HepG2 (cell line): Measurements from ENCODE around the gene CCNG1. TPM values are rescaled to one million over a fixed set of nuclear protein-coding genes. Genes with fewer than 3 reads are reported as not detected.

Source experiments
- ARNT ChIP-seq: fragments of 450-650 bp; IDR thresholded peaks from 2 replicates; pipeline ENCODE4 v1.6.1; 2017
- BORCS8-MEF2B ChIP-seq: sonication (generic); formaldehyde crosslinking; IDR thresholded peaks from 2 replicates; pipeline ENCODE4 v1.8.0; 2022; ENCODE audit warnings: mild to moderate bottlenecking, missing genetic modification reagents
- CBX2 ChIP-seq, 2 experiments: fragments of 200-600 bp in 1 of 2; sonication (generic); formaldehyde crosslinking in 1 of 2; IDR thresholded peaks; 2 replicates each; pipeline versions ENCODE4 v1.7.0 to v1.8.1; 2018 to 2022; ENCODE audit warnings: low read depth in 2 of 2, low read length in 1 of 2, mild to moderate bottlenecking in 1 of 2, missing genetic modification reagents in 1 of 2
- DNMT1 ChIP-seq: sonication (generic); formaldehyde crosslinking; IDR thresholded peaks from 2 replicates; pipeline ENCODE4 v1.5.1; 2020; ENCODE audit warnings: mild to moderate bottlenecking, missing genetic modification reagents
- MAFG ChIP-seq: sonication (generic); formaldehyde crosslinking; IDR thresholded peaks from 2 replicates; pipeline ENCODE4 v1.5.1; 2020; ENCODE audit warnings: mild to moderate bottlenecking, missing genetic modification reagents
- NFATC3 ChIP-seq: sonication (generic); formaldehyde crosslinking; IDR thresholded peaks from 2 replicates; pipeline ENCODE4 v1.5.1; 2020; ENCODE audit warnings: mild to moderate bottlenecking, missing genetic modification reagents
- NFE2L2 ChIP-seq: fragments of 150-350 bp; IDR thresholded peaks from 2 replicates; pipeline ENCODE4 v1.6.1; 2014; ENCODE audit warnings: low read length
- POLR2AphosphoS2 ChIP-seq: IDR thresholded peaks from 2 replicates; pipeline ENCODE4 v1.6.1; 2011; ENCODE audit warnings: low read depth, low read length, improper control_type of control experiment
- RBM22 ChIP-seq: fragments of 200-400 bp; formaldehyde crosslinking; optimal IDR thresholded peaks from 2 replicates; pipeline ENCODE3; 2017; ENCODE audit warnings: mild to moderate bottlenecking, low read length, moderate library complexity
- ZNF260 ChIP-seq: sonication (generic); formaldehyde crosslinking; IDR thresholded peaks from 2 replicates; pipeline ENCODE4 v1.4.0; 2020; ENCODE audit warnings: missing genetic modification reagents, low read depth, mild to moderate bottlenecking, borderline replicate concordance
- ZNF276 ChIP-seq: sonication (generic); formaldehyde crosslinking; IDR thresholded peaks from 2 replicates; pipeline ENCODE4 v1.4.0; 2020; ENCODE audit warnings: mild to moderate bottlenecking, low read depth, missing genetic modification reagents
- ZNF552 ChIP-seq: sonication (generic); formaldehyde crosslinking; IDR thresholded peaks from 2 replicates; pipeline ENCODE4 v1.9.0; 2022; ENCODE audit warnings: missing genetic modification reagents, mild to moderate bottlenecking, borderline replicate concordance
- ZNF569 ChIP-seq: sonication (generic); formaldehyde crosslinking; IDR thresholded peaks from 2 replicates; pipeline ENCODE4 v1.5.0; 2020; ENCODE audit warnings: mild to moderate bottlenecking, missing genetic modification reagents, moderate library complexity, borderline replicate concordance
- ZSCAN29 ChIP-seq: sonication (generic); formaldehyde crosslinking; conservative IDR thresholded peaks from 2 replicates; pipeline ENCODE4 v1.4.0; 2020; ENCODE audit warnings: mild to moderate bottlenecking, missing genetic modification reagents
- polyA plus RNA-seq, 8 experiments: library from polyadenylated mRNA; depleted of rRNA in 3 of 8; stranded (reverse) in 7 of 8; unstranded in 1 of 8; fragments of >200 nt; fragmentation: Illumina TruSeq in 4 of 8; extraction: Trizol in 4 of 8; gene quantifications; 2 replicates each; pipeline versions ENCODE4 v1.2.1 to v1.2.3, GENCODE V29; 2011 to 2016; ENCODE audit warnings: low read depth in 4 of 8, missing spikeins in 1 of 8, mixed read lengths in 1 of 8; ENCODE audit not compliant: insufficient read depth in 1 of 8
- total RNA-seq, 5 experiments: library from RNA; depleted of rRNA; stranded (reverse); fragments of >200 nt; fragmentation: Illumina TruSeq; extraction: Trizol; gene quantifications; 2 replicates each; pipeline ENCODE4 v1.2.3, GENCODE V29; 2016; ENCODE audit warnings: low read depth in 1 of 5
- TF ChIP-seq, protein P1 (sequence below): sonication (generic); formaldehyde crosslinking; IDR thresholded peaks from 2 replicates; pipeline ENCODE4 v1.8.0; 2022; ENCODE audit warnings: mild to moderate bottlenecking, missing genetic modification reagents, moderate library complexity
- TF ChIP-seq, protein P2 (sequence below): sonication (generic); formaldehyde crosslinking; IDR thresholded peaks from 2 replicates; pipeline ENCODE4 v1.4.0; 2020; ENCODE audit warnings: mild to moderate bottlenecking, missing genetic modification reagents
- TF ChIP-seq, protein P3 (sequence below): sonication (generic); formaldehyde crosslinking; conservative IDR thresholded peaks from 2 replicates; pipeline ENCODE4 v1.8.0; 2022; ENCODE audit warnings: missing genetic modification reagents

Gene CCNG1
- total and polyA plus RNA-seq, 2 of the 13 experiments (the other 11 are each of a cell fraction or from before 2014, with no cell fraction given): 181 to 353 TPM

DNA sequence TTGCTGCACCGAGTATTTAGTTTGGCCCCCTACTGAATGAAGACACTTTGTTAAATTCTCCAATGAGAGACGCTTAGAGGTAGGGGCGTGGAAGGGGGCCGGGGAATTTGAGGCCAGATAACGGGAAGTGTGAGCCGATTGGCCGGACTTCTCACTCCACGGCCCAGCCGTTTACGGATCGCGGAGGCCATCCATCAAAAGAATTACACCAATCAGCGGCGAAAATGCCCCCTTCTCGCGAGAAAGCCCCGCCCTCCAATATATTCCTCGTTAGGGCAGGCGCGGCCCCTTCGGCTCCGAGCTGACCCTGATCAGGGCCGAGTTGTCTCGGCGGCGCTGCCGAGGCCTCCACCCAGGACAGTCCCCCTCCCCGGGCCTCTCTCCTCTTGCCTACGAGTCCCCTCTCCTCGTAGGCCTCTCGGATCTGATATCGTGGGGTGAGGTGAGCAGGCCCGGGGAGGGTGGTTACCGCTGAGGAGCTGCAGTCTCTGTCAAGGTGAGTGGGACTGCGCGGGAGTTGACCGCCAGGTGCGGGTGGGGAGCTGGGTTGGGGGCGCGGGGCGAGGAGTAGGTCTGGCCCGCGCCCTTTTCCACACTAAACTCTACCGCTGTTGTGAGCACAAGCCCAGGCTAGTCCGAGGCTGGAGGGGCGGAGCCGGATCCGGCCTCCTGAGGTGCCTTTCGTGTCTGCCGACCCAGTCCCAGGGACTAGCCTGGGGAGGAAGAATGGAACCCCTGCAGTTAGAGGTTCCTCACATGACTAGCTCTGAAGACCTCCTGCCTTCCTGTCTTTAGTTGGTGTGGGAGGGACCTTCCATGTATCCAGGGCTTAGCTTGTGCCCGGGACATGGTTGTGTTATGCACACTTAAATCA, at the start of gene CCNG1 (continued):
- TF ChIP-seq, protein P1, sequence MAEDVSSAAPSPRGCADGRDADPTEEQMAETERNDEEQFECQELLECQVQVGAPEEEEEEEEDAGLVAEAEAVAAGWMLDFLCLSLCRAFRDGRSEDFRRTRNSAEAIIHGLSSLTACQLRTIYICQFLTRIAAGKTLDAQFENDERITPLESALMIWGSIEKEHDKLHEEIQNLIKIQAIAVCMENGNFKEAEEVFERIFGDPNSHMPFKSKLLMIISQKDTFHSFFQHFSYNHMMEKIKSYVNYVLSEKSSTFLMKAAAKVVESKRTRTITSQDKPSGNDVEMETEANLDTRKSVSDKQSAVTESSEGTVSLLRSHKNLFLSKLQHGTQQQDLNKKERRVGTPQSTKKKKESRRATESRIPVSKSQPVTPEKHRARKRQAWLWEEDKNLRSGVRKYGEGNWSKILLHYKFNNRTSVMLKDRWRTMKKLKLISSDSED (CRISPR knock-in tag): no peak
- TF ChIP-seq ZNF276 (CRISPR knock-in tag): peak; percentile 58; the same call in 1 of the 2 replicates
- TF ChIP-seq ZNF569 (CRISPR knock-in tag): no peak
- TF ChIP-seq, protein P2, sequence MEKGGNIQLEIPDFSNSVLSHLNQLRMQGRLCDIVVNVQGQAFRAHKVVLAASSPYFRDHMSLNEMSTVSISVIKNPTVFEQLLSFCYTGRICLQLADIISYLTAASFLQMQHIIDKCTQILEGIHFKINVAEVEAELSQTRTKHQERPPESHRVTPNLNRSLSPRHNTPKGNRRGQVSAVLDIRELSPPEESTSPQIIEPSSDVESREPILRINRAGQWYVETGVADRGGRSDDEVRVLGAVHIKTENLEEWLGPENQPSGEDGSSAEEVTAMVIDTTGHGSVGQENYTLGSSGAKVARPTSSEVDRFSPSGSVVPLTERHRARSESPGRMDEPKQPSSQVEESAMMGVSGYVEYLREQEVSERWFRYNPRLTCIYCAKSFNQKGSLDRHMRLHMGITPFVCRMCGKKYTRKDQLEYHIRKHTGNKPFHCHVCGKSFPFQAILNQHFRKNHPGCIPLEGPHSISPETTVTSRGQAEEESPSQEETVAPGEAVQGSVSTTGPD (CRISPR knock-in tag): no peak
- no peak for TF ChIP-seq ARNT
- TF ChIP-seq NFE2L2: no peak
- peak; percentile 78; the same call in 1 of the 2 replicates for TF ChIP-seq ZNF552
- TF ChIP-seq ZSCAN29 (CRISPR knock-in tag): no peak
- TF ChIP-seq, protein P3, sequence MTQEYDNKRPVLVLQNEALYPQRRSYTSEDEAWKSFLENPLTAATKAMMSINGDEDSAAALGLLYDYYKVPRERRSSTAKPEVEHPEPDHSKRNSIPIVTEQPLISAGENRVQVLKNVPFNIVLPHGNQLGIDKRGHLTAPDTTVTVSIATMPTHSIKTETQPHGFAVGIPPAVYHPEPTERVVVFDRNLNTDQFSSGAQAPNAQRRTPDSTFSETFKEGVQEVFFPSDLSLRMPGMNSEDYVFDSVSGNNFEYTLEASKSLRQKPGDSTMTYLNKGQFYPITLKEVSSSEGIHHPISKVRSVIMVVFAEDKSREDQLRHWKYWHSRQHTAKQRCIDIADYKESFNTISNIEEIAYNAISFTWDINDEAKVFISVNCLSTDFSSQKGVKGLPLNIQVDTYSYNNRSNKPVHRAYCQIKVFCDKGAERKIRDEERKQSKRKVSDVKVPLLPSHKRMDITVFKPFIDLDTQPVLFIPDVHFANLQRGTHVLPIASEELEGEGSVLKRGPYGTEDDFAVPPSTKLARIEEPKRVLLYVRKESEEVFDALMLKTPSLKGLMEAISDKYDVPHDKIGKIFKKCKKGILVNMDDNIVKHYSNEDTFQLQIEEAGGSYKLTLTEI: no peak
- no peak for TF ChIP-seq MAFG (CRISPR knock-in tag)
- TF ChIP-seq CBX2 (IDR thresholded peaks at IDR 0.05; ENCODE audit: low read depth, low read length): no peak
- no peak for TF ChIP-seq CBX2 (CRISPR knock-in tag; IDR thresholded peaks at IDR 0.05; ENCODE audit: low read depth)
- TF ChIP-seq DNMT1 (CRISPR knock-in tag): no peak
- no peak for TF ChIP-seq ZNF260 (CRISPR knock-in tag)
- TF ChIP-seq BORCS8-MEF2B (CRISPR knock-in tag): peak; percentile 85
- no peak; the same call in 1 of the 2 replicates for TF ChIP-seq POLR2AphosphoS2
- 0 out of 2 replicates have a peak, but pooled peaks have one; percentile 37 for TF ChIP-seq NFATC3 (CRISPR knock-in tag)
- TF ChIP-seq RBM22: peak; percentile 29
